Vagina (tissue), 2 donors: ENCODE data around the gene SPSB3.

Source experiments
- POLR2A ChIP-seq, 2 donors: fragments of 450-650 bp; IDR thresholded peaks; one replicate each; pipeline ENCODE4 v1.6.1; 2017; ENCODE audit warnings: antibody characterized with exemption in 2 of 2, mild to moderate bottlenecking in 2 of 2, moderate library complexity in 2 of 2
- TF ChIP-seq, protein P1 (sequence below), 3 experiments: fragments of 450-650 bp in 2 of 3; fragments of 200-600 bp in 1 of 3; sonication (generic) in 1 of 3; IDR thresholded peaks; one replicate each; pipeline ENCODE4 v1.5.1; 2017 to 2019; ENCODE audit warnings: antibody characterized with exemption in 3 of 3, mild to moderate bottlenecking in 2 of 3, moderate library complexity in 2 of 3

- TF ChIP-seq, protein P1, sequence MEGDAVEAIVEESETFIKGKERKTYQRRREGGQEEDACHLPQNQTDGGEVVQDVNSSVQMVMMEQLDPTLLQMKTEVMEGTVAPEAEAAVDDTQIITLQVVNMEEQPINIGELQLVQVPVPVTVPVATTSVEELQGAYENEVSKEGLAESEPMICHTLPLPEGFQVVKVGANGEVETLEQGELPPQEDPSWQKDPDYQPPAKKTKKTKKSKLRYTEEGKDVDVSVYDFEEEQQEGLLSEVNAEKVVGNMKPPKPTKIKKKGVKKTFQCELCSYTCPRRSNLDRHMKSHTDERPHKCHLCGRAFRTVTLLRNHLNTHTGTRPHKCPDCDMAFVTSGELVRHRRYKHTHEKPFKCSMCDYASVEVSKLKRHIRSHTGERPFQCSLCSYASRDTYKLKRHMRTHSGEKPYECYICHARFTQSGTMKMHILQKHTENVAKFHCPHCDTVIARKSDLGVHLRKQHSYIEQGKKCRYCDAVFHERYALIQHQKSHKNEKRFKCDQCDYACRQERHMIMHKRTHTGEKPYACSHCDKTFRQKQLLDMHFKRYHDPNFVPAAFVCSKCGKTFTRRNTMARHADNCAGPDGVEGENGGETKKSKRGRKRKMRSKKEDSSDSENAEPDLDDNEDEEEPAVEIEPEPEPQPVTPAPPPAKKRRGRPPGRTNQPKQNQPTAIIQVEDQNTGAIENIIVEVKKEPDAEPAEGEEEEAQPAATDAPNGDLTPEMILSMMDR (IDR thresholded peaks at IDR 0.05), result no peak
- TF ChIP-seq POLR2A (IDR thresholded peaks at IDR 0.05), result no peak
Measured at GRCh38 chr16:1731603-1732002, 50.8 kb downstream of the SPSB3 start.
